PFSK-1 (cell line): ENCODE results near the gene FRMD4A.

Source experiments
- POLR2AphosphoS5 ChIP-seq: IDR thresholded peaks from 2 replicates; pipeline ENCODE4 v1.6.1; 2012; ENCODE audit warnings: low read depth, mild to moderate bottlenecking, control low read depth, low read length, moderate library complexity
- REST ChIP-seq, 2 experiments: IDR thresholded peaks; 2 replicates each; pipeline versions ENCODE4 v1.6.1 to v1.8.0; 2011 to 2012; ENCODE audit warnings: low read depth in 2 of 2, low read length in 2 of 2, control low read depth in 1 of 2, inconsistent platforms in 1 of 2, mild to moderate bottlenecking in 1 of 2, moderate library complexity in 1 of 2; ENCODE audit not compliant: insufficient read depth in 1 of 2
- SIN3A ChIP-seq: IDR thresholded peaks from 2 replicates; pipeline ENCODE4 v1.6.1; 2012; ENCODE audit warnings: mild to moderate bottlenecking, low read length, moderate library complexity, borderline replicate concordance; ENCODE audit not compliant: insufficient read depth
- TAF1 ChIP-seq: IDR thresholded peaks from 2 replicates; pipeline ENCODE4 v1.6.1; 2012; ENCODE audit warnings: low read length, control low read depth, borderline replicate concordance; ENCODE audit not compliant: insufficient read depth

- TF ChIP-seq POLR2AphosphoS5 (no peak), SIN3A (no peak), REST (IDR thresholded peaks at IDR 0.05; ENCODE audit: insufficient read depth in 1 of 2, low read depth in 2 of 2, low read length in 2 of 2) (no peak), TAF1 (no peak)
Observed at GRCh38 chr10:14215641-14216040, 115.1 kb downstream of the FRMD4A start.
